Measurements from ENCODE around the gene H6PD.
A peak's percentile ranks its signal among the peaks of the same experiment; 100 is the strongest.

The H6PD gene

GRCh38 chr1:9292361-9293240 is 58.0 kb downstream of the H6PD start, which contains the start of gene SPSB1 (continued):
- peak; percentile 40 for TF ChIP-seq SP3 (tag by site-specific recombination; IDR thresholded peaks at IDR 0.05)
- TF ChIP-seq ZBTB10 (tag by site-specific recombination; IDR thresholded peaks at IDR 0.05), result 0 out of 2 replicates have a peak, but pooled peaks have one; percentile 32
- no peak for TF ChIP-seq ZNF433 (tag by site-specific recombination; IDR thresholded peaks at IDR 0.05; ENCODE audit: low read depth)
- no peak for TF ChIP-seq ZNF645 (tag by site-specific recombination; IDR thresholded peaks at IDR 0.05)
- peak; percentile 63 for TF ChIP-seq PATZ1 (tag by site-specific recombination; IDR thresholded peaks at IDR 0.05)
- TF ChIP-seq ZNF148 (tag by site-specific recombination; IDR thresholded peaks at IDR 0.05; ENCODE audit: borderline replicate concordance), result no peak
- no peak for TF ChIP-seq ZBTB17 (tag by site-specific recombination; IDR thresholded peaks at IDR 0.05)
- TF ChIP-seq ZNF707 (tag by site-specific recombination; IDR thresholded peaks at IDR 0.05), result no peak
- TF ChIP-seq ZNF777 (tag by site-specific recombination; IDR thresholded peaks at IDR 0.05; ENCODE audit: borderline replicate concordance), result no peak
- no peak for TF ChIP-seq ZNF248 (tag by site-specific recombination; IDR thresholded peaks at IDR 0.05)
- TF ChIP-seq KLF7 (tag by site-specific recombination; IDR thresholded peaks at IDR 0.05; ENCODE audit: borderline replicate concordance), result no peak
- no peak for TF ChIP-seq ZNF311 (tag by site-specific recombination; IDR thresholded peaks at IDR 0.05; ENCODE audit: borderline replicate concordance)
- TF ChIP-seq EGR2 (tag by site-specific recombination; IDR thresholded peaks at IDR 0.05; ENCODE audit: low read depth), result peak; percentile 88
- TF ChIP-seq ZNF48 (tag by site-specific recombination; IDR thresholded peaks at IDR 0.05), result no peak
- no peak for TF ChIP-seq PRDM1 (tag by site-specific recombination; IDR thresholded peaks at IDR 0.05)
- TF ChIP-seq ZNF529 (tag by site-specific recombination; IDR thresholded peaks at IDR 0.05; ENCODE audit: insufficient replicate concordance), result no peak
- no peak for TF ChIP-seq ZNF660 (tag by site-specific recombination; IDR thresholded peaks at IDR 0.05)
- TF ChIP-seq ZBTB48 (tag by site-specific recombination; IDR thresholded peaks at IDR 0.05), result peak; percentile 54
- no peak for TF ChIP-seq ZNF704 (tag by site-specific recombination; IDR thresholded peaks at IDR 0.05)
- TF ChIP-seq ZBTB26 (tag by site-specific recombination; optimal IDR thresholded peaks at IDR 0.05), result peak; percentile 55
- TF ChIP-seq ZFHX2 (tag by site-specific recombination; conservative IDR thresholded peaks at IDR 0.05), result peak; percentile 95
- peak; percentile 45; the same call in 1 of the 2 replicates for TF ChIP-seq ZNF423 (tag by site-specific recombination; IDR thresholded peaks at IDR 0.05)
- TF ChIP-seq ZBTB20 (tag by site-specific recombination; IDR thresholded peaks at IDR 0.05), result 0 out of 2 replicates have a peak, but pooled peaks have one; percentile 16
- no peak for TF ChIP-seq ZNF837 (tag by site-specific recombination; IDR thresholded peaks at IDR 0.05)
- TF ChIP-seq HIC1 (tag by site-specific recombination; IDR thresholded peaks at IDR 0.05), result peak; percentile 34; the same call in 1 of the 2 replicates
